ENCODE results near the gene CREB3L2.

The CREB3L2 gene

DNA sequence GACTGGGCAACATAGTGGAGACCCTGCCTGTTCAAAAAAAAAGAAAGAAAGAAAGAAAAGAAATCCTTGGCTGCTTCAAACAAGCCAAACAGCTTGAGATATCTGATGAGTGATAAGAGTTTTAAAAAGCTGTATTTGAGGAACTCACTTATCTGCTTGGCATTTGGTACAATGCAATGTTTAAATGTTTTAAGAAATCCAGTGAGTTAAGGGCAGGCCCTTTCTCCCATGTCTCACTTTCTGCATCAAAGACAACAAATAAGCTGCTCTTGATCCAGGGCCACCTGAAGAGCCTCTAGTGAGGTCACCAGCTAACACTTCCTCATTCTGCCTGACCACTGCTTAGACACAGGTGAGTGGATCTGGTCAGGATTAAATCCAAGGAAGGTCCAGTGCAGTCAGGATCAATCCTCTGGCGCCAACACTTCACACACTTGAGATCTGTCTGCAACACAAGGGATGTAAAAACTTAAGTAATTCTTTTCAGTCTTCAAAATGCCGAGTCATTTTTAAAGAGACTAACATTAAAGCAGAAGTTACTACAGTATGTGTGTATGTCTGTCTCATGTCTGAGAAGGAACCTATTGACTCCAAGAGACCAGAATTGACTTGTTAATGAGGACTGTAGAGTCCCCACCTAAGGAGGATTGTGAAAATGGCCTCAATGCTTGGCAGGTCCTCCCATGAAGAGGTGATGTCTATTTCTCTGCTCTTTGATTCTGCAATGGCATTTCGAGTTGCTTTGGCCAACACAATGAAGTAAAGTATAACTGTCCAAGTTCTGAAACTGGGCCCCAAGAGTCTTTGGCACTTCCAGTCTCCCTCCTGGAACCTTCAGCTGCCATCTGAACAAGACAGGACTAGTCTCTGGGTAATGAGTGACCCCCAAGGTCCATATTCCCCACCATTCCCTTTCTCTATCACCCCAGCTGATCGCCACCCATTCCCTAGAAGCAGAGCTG is 43.1 kb downstream of the CREB3L2 start:
- H3K4me3 ChIP-seq (ENCODE audit: low read length): no peak overlapping the region
- TF ChIP-seq CTCF (conservative IDR thresholded peaks at IDR 0.05; ENCODE audit: low read length): no peak
- DNase-seq (ENCODE audit: low read depth): no peak

GRCh38 chr7:137957887-137958286 is 44.0 kb downstream of the CREB3L2 start:
- no peak overlapping the region for H3K4me3 ChIP-seq (ENCODE audit: low read length)
- TF ChIP-seq CTCF (conservative IDR thresholded peaks at IDR 0.05; ENCODE audit: low read length): no peak
- DNase-seq (ENCODE audit: low read depth): peak; percentile 84

DNA sequence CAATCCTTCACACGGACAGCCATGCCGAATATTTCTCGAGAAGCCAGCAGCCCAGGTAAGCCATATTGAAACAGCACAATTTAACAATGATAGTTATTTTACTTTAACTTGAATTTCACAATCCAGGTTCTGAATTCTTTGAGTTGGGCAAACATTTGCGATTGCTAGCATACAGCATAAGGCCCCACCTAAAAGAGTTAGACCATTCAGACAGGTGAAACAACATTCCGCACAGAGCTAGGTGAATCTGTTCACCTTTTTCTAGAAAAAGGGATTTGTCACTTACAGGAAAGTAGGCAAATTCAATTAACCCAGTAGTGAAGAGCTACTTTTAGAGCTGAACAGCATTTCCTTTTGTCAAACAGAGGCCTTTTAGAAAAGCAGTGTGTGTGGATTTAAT is 45.3 kb downstream of the CREB3L2 start:
- DNase-seq (ENCODE audit: low read depth): no peak
- TF ChIP-seq CTCF (conservative IDR thresholded peaks at IDR 0.05; ENCODE audit: low read length): no peak
- no peak overlapping the region for H3K4me3 ChIP-seq (ENCODE audit: low read length)

DNA sequence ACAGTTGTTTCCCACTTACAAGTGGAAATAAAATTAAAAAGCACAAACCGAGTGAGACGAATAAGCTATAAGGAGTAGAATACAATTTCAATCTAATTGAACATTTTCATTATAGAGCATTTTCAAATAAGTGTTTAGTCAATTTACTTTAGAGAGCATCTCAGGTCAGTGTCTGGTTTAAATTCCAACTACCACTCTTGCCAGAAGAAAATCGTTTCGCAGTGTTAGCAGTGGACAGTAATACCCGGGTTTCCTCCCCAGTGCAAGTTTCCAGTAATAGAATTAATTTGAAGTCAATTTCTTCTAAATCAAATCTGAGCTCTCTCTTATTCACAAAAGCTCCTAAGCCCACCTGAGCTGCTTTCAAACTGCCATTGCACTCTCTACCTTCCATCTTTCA is 45.7 kb downstream of the CREB3L2 start:
- no peak for TF ChIP-seq CTCF (conservative IDR thresholded peaks at IDR 0.05; ENCODE audit: low read length)
- no peak overlapping the region for H3K4me3 ChIP-seq (ENCODE audit: low read length)
- DNase-seq (ENCODE audit: low read depth): no peak

DNA sequence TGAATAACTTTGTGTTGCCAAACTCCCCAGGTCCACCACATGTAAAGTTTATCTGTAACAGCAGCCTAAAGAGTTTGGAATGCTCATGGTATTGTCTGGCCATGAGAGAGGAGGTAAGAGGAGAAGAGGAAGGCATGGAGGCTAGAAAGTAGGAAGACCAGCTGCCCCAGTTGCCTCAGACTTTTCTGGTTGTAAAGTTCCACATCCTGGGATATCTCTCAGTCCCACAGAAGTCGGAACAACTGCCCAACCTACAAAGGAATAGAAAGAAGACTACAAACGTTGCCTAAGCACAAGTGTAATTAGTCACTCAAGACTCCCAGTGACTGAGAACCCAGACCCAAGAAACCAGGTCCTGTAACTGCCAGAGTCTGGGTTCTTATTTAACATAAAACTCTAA is 47.3 kb downstream of the CREB3L2 start:
- TF ChIP-seq CTCF (conservative IDR thresholded peaks at IDR 0.05; ENCODE audit: low read length): no peak
- DNase-seq (ENCODE audit: low read depth): no peak
- no peak overlapping the region for H3K4me3 ChIP-seq (ENCODE audit: low read length)

- TF ChIP-seq CTCF (conservative IDR thresholded peaks at IDR 0.05; ENCODE audit: low read length): no peak
- H3K4me3 ChIP-seq (ENCODE audit: low read length): no peak overlapping the region
- peak; percentile 80 for DNase-seq (ENCODE audit: low read depth)
Observed at GRCh38 chr7:137953665-137954470, 48.0 kb downstream of the CREB3L2 start.
